Measurements from ENCODE around the gene EFCC1.

DNA sequence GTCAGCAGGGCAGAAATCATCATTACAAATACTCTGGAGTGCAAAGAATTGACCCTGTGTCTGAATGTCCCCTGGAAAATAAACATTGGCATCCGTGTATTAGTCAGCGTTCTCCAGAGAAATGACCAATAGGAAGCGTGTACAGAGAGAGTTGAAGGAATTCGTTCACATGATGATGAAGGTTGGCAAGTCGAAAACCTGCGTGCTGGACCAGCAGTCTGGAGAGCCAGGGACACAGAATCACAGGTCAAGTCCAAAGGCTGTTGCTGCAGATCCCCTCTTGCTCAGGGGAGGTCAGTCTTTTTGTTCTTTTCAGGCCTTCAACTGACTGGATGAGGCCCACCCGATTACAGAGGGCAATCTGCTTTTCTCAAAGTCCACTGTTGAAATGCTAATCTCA is 76.1 kb downstream of the EFCC1 start:
- TF ChIP-seq RXRA (IDR thresholded peaks at IDR 0.05; ENCODE audit: insufficient read depth, low read depth, low read length) (no peak), GABPA (IDR thresholded peaks at IDR 0.05; ENCODE audit: borderline replicate concordance, insufficient read depth, low read length) (no peak), BACH1 (IDR thresholded peaks at IDR 0.05; ENCODE audit: low read length) (no peak), CEBPB (IDR thresholded peaks at IDR 0.05; ENCODE audit: low read depth, low read length) (no peak), MAFK (IDR thresholded peaks at IDR 0.05; ENCODE audit: low read depth, low read length) (no peak), POLR2A (IDR thresholded peaks at IDR 0.05; ENCODE audit: control extremely low read depth in 1 of 2, low read depth in 2 of 2, low read length in 2 of 2) (no peak), CBX5 (IDR thresholded peaks at IDR 0.05; ENCODE audit: low read depth, low read length) (no peak), PHF8 (conservative IDR thresholded peaks at IDR 0.05; ENCODE audit: low read depth, low read length) (no peak), NRF1 (IDR thresholded peaks at IDR 0.05; ENCODE audit: low read depth, low read length) (no peak), TCF12 (IDR thresholded peaks at IDR 0.05; ENCODE audit: low read depth, low read length) (no peak), RAD21 (IDR thresholded peaks at IDR 0.05 in 1 of 2, conservative IDR thresholded peaks at IDR 0.05 in 1 of 2; ENCODE audit: low read depth in 2 of 2, low read length in 2 of 2) (no peak), TAF1 (IDR thresholded peaks at IDR 0.05; ENCODE audit: low read depth, low read length) (no peak)
- TF ChIP-seq, protein P1, sequence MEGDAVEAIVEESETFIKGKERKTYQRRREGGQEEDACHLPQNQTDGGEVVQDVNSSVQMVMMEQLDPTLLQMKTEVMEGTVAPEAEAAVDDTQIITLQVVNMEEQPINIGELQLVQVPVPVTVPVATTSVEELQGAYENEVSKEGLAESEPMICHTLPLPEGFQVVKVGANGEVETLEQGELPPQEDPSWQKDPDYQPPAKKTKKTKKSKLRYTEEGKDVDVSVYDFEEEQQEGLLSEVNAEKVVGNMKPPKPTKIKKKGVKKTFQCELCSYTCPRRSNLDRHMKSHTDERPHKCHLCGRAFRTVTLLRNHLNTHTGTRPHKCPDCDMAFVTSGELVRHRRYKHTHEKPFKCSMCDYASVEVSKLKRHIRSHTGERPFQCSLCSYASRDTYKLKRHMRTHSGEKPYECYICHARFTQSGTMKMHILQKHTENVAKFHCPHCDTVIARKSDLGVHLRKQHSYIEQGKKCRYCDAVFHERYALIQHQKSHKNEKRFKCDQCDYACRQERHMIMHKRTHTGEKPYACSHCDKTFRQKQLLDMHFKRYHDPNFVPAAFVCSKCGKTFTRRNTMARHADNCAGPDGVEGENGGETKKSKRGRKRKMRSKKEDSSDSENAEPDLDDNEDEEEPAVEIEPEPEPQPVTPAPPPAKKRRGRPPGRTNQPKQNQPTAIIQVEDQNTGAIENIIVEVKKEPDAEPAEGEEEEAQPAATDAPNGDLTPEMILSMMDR (IDR thresholded peaks at IDR 0.05; ENCODE audit: control extremely low read depth in 1 of 3, insufficient read depth in 1 of 3, low read depth in 1 of 3, low read length in 3 of 3) = no peak
